SH-SY5Y (cell line): ENCODE data around the gene UNC45A.

Source experiments
- GATA2 ChIP-seq: IDR thresholded peaks from 2 replicates; pipeline ENCODE4 v1.6.1; 2011; ENCODE audit warnings: mild to moderate bottlenecking, low read depth, low read length
- GATA3 ChIP-seq: IDR thresholded peaks from 2 replicates; pipeline ENCODE4 v1.6.1; 2011; ENCODE audit warnings: low read depth, mild to moderate bottlenecking, low read length, moderate library complexity

- TF ChIP-seq GATA2 (no peak), GATA3 (no peak)
Observed at GRCh38 chr15:90918835-90919234, 16.2 kb upstream of the UNC45A start.
